Ovary (tissue), 3 donors: ENCODE results near the gene COX15.

Experiments
- CTCF ChIP-seq, 3 donors: fragments of 450-650 bp in 2 of 3; fragments of 200-600 bp in 1 of 3; IDR thresholded peaks; one replicate each; pipeline versions ENCODE4 v1.5.1 to v1.8.0; 2016 to 2022; ENCODE audit warnings: antibody characterized with exemption in 3 of 3, mild to moderate bottlenecking in 1 of 3
- POLR2A ChIP-seq: fragments of 450-650 bp; IDR thresholded peaks from one replicate; pipeline ENCODE4 v1.6.1; 2017; ENCODE audit warnings: antibody characterized with exemption, mild to moderate bottlenecking, moderate library complexity
- donor health status: DM: no; HTN: no; CAD: no.

DNA sequence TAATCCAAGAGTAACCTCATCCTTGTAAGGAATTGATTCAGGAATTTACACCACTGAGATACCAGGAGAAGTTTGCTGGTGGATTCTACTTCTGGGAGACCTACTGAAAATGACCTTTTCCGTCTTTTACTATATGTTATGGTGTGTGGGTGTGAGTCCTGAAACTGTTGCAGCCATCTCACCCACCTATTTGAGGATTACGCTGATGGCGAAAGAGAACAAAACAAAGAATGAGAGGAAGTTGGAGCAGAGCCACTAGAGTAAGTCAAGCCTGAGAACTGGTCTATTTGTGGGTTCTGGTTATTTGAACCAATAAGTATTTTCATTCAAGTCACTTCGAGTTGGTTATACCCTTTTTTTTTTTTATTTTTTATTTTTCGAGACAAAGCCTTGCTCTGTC is 37.8 kb upstream of the COX15 start:
- TF ChIP-seq CTCF (IDR thresholded peaks at IDR 0.05) (no peak), POLR2A (no peak)
